B cell (primary cell): ENCODE data around the gene ST6GALNAC5. TPM values are rescaled to one million over a fixed set of nuclear protein-coding genes. Genes with fewer than 3 reads are reported as not detected.

Experiments
- ATAC-seq: fragments of 200-7000 bp; cut with Tn5 transposase; one replicate; pipeline ENCODE4 v1.10.0; 2021; ENCODE audit warnings: low read depth, mild to moderate bottlenecking, moderate number of reproducible peaks, moderate library complexity
- CTCF ChIA-PET: fragments of 350-600 bp; sonication (Branson Sonifier 250); formaldehyde crosslinking; loops from one replicate; lab custom pipeline; 2021; ENCODE audit warnings: antibody characterized with exemption, inconsistent platforms; lab: Charles Lee
- POLR2A ChIA-PET: fragments of 350-600 bp; sonication (Branson Sonifier 250); formaldehyde crosslinking; loops from one replicate; lab custom pipeline; 2021; ENCODE audit warnings: antibody characterized with exemption; lab: Charles Lee
- DNase-seq: peaks from one replicate; pipeline ENCODE4 v3.0.0; 2013
- H2AFZ ChIP-seq: 2 replicates; pipeline ENCODE4 v1.6.1; 2012; ENCODE audit warnings: mild to moderate bottlenecking, low read depth, low read length; ENCODE audit not compliant: insufficient read depth, poor library complexity, severe bottlenecking
- H3K27ac ChIP-seq, 2 donors: 1 replicate in 1 of 2; 2 replicates in 1 of 2; pipeline ENCODE4 v1.5.1; 2012 to 2013; ENCODE audit warnings: low read length in 2 of 2, mild to moderate bottlenecking in 2 of 2, moderate library complexity in 1 of 2
- H3K27me3 ChIP-seq, 4 experiments: fragments of 200-600 bp in 1 of 4; sonication (generic) in 1 of 4; replicated peaks in 1 of 4; 1 replicate in 2 of 4; 2 replicates in 2 of 4; pipeline versions ENCODE4 v1.6.1 to v1.7.0; 2013 to 2016; ENCODE audit warnings: low read length in 3 of 4, mild to moderate bottlenecking in 2 of 4, mixed read lengths in 1 of 4, moderate library complexity in 1 of 4; ENCODE audit not compliant: insufficient read depth in 4 of 4, control insufficient read depth in 3 of 4; ENCODE audit errors: control extremely low read depth in 1 of 4
- H3K36me3 ChIP-seq, 2 experiments: replicated peaks in 1 of 2; 1 replicate in 1 of 2; 2 replicates in 1 of 2; pipeline versions ENCODE4 v1.6.1 to v1.7.1; 2013; ENCODE audit warnings: low read length in 1 of 2; ENCODE audit not compliant: insufficient read depth in 2 of 2, control insufficient read depth in 1 of 2; ENCODE audit errors: control extremely low read depth in 1 of 2, extremely low read depth in 1 of 2
- H3K4me1 ChIP-seq, 2 donors: fragments of 200-600 bp in 1 of 2; sonication (generic) in 1 of 2; 1 replicate in 1 of 2; 2 replicates in 1 of 2; pipeline versions ENCODE4 v1.5.1 to v1.6.1; 2013 to 2017; ENCODE audit warnings: low read length in 2 of 2; ENCODE audit not compliant: control insufficient read depth in 2 of 2, insufficient read depth in 2 of 2
- H3K4me2 ChIP-seq: replicated peaks from 2 replicates; pipeline ENCODE3; 2012; ENCODE audit warnings: mild to moderate bottlenecking, low read depth, low read length; ENCODE audit not compliant: poor library complexity, severe bottlenecking
- H3K4me3 ChIP-seq, 5 experiments: fragments of 200-600 bp in 1 of 5; sonication (generic) in 1 of 5; 1 replicate in 3 of 5; 2 replicates in 2 of 5; pipeline versions ENCODE4 v1.5.1 to v1.7.0; 2011 to 2016; ENCODE audit warnings: low read length in 4 of 5, mild to moderate bottlenecking in 4 of 5, low read depth in 2 of 5, control low read depth in 1 of 5, moderate library complexity in 1 of 5; ENCODE audit not compliant: insufficient read depth in 1 of 5; ENCODE audit errors: control extremely low read depth in 1 of 5, extremely low read depth in 1 of 5
- H3K79me2 ChIP-seq: fragments of 200-600 bp; sonication (generic); one replicate; pipeline ENCODE4 v1.6.0; 2016; ENCODE audit warnings: low read length; ENCODE audit not compliant: control insufficient read depth, insufficient read depth
- H3K9ac ChIP-seq: fragments of 200-600 bp; sonication (generic); 2 replicates; pipeline ENCODE4 v1.6.1; 2017; ENCODE audit warnings: mild to moderate bottlenecking, low read length, moderate library complexity
- H3K9me3 ChIP-seq, 3 donors: one replicate each; pipeline versions ENCODE4 v1.6.1 to v1.7.1; 2013; ENCODE audit warnings: low read length in 2 of 3; ENCODE audit not compliant: control insufficient read depth in 2 of 3, insufficient read depth in 1 of 3; ENCODE audit errors: control extremely low read depth in 1 of 3
- H4K20me1 ChIP-seq: 2 replicates; pipeline ENCODE4 v1.6.0; 2012; ENCODE audit warnings: mild to moderate bottlenecking, low read length; ENCODE audit not compliant: insufficient read depth, control insufficient read depth, poor library complexity, severe bottlenecking
- H3K27ac Mint-ChIP-seq: one replicate; pipeline ENCODE4 v1.8.0; 2021; ENCODE audit warnings: mixed read lengths
- H3K27me3 Mint-ChIP-seq: one replicate; pipeline ENCODE4 v1.8.0; 2021; ENCODE audit warnings: mixed read lengths
- H3K4me1 Mint-ChIP-seq: one replicate; pipeline ENCODE4 v1.8.0; 2021; ENCODE audit warnings: mixed read lengths
- H3K4me3 Mint-ChIP-seq: one replicate; pipeline ENCODE4 v1.8.0; 2021; ENCODE audit warnings: mixed read lengths
- H3K9me3 Mint-ChIP-seq: one replicate; pipeline ENCODE4 v1.8.0; 2022; ENCODE audit warnings: mixed read lengths; ENCODE audit not compliant: insufficient read depth
- EZH2 ChIP-seq: IDR thresholded peaks from 2 replicates; pipeline ENCODE4 v1.6.1; 2012; ENCODE audit warnings: borderline replicate concordance, low read depth, mild to moderate bottlenecking, moderate library complexity, low read length; ENCODE audit not compliant: insufficient read depth, poor library complexity, severe bottlenecking
- WGBS: methylation state at CpG from one replicate; pipeline ENCODE4 v1.1.5; 2013; ENCODE audit warnings: missing lambda C conversion rate; ENCODE audit not compliant: insufficient coverage; 5-methylcytosine and 5-hydroxymethylcytosine counted together
- intact Hi-C: fragments of 100-400 bp; cut with micrococcal nuclease; formaldehyde crosslinking; loops from one replicate; pipeline ENCODE4 v1.10.0; 2022
- polyA plus RNA-seq: library from polyadenylated mRNA; depleted of rRNA; stranded (reverse); fragments of >200 nt; gene quantifications from 2 replicates; pipeline ENCODE4 v1.2.3, GENCODE V29; 2012
- total RNA-seq, 2 donors: library from RNA; stranded (reverse); fragments of 120-200 nt in 1 of 2; gene quantifications; 1 replicate in 1 of 2; 2 replicates in 1 of 2; pipeline versions ENCODE4 v1.2.3 to v1.2.4, GENCODE V29; 2013 to 2022
- TF ChIP-seq, protein P1 (sequence below): fragments of 200-600 bp; IDR thresholded peaks from one replicate; pipeline ENCODE4 v1.8.0; 2022; ENCODE audit warnings: antibody characterized with exemption, mild to moderate bottlenecking

The ST6GALNAC5 gene
- total and polyA plus RNA-seq, 2 donors (not counting 1 experiment from before 2014, with no cell fraction given): not detected

DNA sequence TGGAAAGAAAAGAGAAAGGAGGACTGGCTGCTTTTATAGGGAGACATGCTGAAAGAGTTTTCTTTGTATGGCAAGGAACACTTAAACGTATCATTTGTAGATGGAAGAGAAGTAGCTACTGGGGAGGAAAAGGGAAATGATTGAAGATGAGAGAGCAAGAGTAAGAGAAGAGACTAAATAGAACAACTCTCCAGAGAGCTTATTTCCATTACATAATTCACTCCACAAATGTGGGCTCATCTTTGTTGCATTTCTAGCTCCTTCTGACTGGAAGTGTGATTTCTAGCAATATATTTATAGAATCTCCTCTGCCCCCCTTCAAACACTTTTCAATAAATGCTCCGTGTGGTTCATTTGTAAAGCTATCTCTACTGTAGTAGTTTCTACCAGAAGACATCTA is 71.0 kb downstream of the ST6GALNAC5 start:
- Histone ChIP-seq H2AFZ (no peak overlapping the region), H3K36me3 (no peaks in the 10 kb centered on the region), H3K27ac (no peak overlapping the region), H4K20me1 (no peaks in the 10 kb centered on the region), H3K27me3 (no peaks in the 10 kb centered on the region), H3K4me2 (no peak overlapping the region), H3K79me2 (no peaks in the 10 kb centered on the region), H3K4me3 (no peak overlapping the region), H3K9me3 (no peaks in the 10 kb centered on the region), H3K4me1 (no peaks in the 10 kb centered on the region), H3K9ac (no peak overlapping the region)
- H3K9me3 Mint-ChIP-seq: no peaks in the 10 kb centered on the region
- intact Hi-C loops: no loop called here
- ATAC-seq (no peak), DNase-seq (no peak)
- ChIA-PET POLR2A (no interaction called here), CTCF (no interaction called here)
- H3K27me3 Mint-ChIP-seq: no peaks in the 10 kb centered on the region
- no peak for TF ChIP-seq EZH2
- TF ChIP-seq, protein P1, sequence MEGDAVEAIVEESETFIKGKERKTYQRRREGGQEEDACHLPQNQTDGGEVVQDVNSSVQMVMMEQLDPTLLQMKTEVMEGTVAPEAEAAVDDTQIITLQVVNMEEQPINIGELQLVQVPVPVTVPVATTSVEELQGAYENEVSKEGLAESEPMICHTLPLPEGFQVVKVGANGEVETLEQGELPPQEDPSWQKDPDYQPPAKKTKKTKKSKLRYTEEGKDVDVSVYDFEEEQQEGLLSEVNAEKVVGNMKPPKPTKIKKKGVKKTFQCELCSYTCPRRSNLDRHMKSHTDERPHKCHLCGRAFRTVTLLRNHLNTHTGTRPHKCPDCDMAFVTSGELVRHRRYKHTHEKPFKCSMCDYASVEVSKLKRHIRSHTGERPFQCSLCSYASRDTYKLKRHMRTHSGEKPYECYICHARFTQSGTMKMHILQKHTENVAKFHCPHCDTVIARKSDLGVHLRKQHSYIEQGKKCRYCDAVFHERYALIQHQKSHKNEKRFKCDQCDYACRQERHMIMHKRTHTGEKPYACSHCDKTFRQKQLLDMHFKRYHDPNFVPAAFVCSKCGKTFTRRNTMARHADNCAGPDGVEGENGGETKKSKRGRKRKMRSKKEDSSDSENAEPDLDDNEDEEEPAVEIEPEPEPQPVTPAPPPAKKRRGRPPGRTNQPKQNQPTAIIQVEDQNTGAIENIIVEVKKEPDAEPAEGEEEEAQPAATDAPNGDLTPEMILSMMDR: no peak
- H3K27ac Mint-ChIP-seq: no peak overlapping the region
- WGBS: 33% methylated on average over 1 of the region's 2 CpGs
- H3K4me3 Mint-ChIP-seq: no peak overlapping the region
- H3K4me1 Mint-ChIP-seq: no peaks in the 10 kb centered on the region

DNA sequence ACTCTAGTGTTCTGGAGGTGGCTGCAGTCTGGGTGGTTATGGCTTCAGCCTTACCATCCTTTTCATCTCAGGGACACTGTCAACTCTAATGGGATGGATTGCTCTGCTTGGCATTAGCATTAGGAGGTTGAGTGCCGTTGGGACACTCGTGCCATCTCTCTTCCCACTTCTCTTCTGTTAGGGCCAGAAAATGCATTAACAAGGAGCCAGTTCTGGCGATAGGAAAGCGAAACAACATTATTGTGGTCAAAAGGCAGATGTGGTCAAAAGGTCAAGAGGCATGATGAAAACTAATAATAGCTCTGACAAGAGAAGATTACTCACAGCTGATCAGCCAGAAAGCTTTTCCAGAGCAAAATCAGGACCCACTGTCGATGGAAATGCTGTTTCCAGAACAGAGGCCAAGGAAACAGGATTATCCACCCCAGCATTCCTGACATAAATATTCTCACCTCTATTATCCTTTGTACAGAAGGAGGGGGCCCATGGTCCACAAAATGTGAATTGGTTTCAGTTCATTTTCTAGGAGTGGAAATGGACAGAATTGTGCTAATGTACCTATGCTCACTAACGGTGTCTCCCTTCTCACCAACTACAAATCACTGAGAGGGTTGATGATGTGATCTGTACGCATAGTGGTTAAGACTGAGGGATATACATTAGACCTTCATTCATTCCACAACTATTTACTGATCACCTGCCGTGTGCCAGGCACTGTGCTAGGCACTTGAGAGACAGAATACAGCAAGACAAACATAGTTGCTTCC is 72.0 kb downstream of the ST6GALNAC5 start:
- H3K4me3 ChIP-seq: no peak overlapping the region
- WGBS: 92% methylated on average over 2 of the region's 8 CpGs
- ChIA-PET POLR2A (no interaction called here), CTCF (no interaction called here)
- H3K4me1 Mint-ChIP-seq: no peaks in the 10 kb centered on the region
- H3K36me3 ChIP-seq: no peaks in the 10 kb centered on the region
- H3K9ac ChIP-seq: no peak overlapping the region
- H3K9me3 ChIP-seq: no peaks in the 10 kb centered on the region
- no peaks in the 10 kb centered on the region for H3K9me3 Mint-ChIP-seq
- H3K4me2 ChIP-seq: no peak overlapping the region
- intact Hi-C loops: no loop called here
- H3K4me1 ChIP-seq: no peaks in the 10 kb centered on the region
- H3K79me2 ChIP-seq: no peaks in the 10 kb centered on the region
- no peak overlapping the region for H3K4me3 Mint-ChIP-seq
- no peak for DNase-seq
- no peaks in the 10 kb centered on the region for H3K27me3 ChIP-seq
- no peak overlapping the region for H3K27ac ChIP-seq
- H2AFZ ChIP-seq: no peak overlapping the region
- no peak overlapping the region for H3K27ac Mint-ChIP-seq
- H3K27me3 Mint-ChIP-seq: no peaks in the 10 kb centered on the region
- H4K20me1 ChIP-seq: no peaks in the 10 kb centered on the region
- TF ChIP-seq EZH2: no peak
- TF ChIP-seq, protein P1: no peak
- ATAC-seq: no peak
